Urothelium cell line (cell line): Measurements from ENCODE around the gene GABRB1.

Experiments used
- DNase-seq: peaks from one replicate; pipeline ENCODE4 v3.0.0; 2011; ENCODE audit warnings: low spot score, mixed read lengths
- FAIRE-seq: peaks from 2 replicates; lab custom pipeline; 2011; peaks lifted over from hg19 to GRCh38; lab: Jason Lieb, UNC

Gene GABRB1

GRCh38 chr4:47109379-47109778 lies 78.0 kb downstream of the GABRB1 start:
- DNase-seq (no peak), FAIRE-seq (no peak)

GRCh38 chr4:47110546-47111132 lies 79.3 kb downstream of the GABRB1 start:
- DNase-seq, result no peak
- FAIRE-seq, result no peak

GRCh38 chr4:47118192-47118929 lies 87.0 kb downstream of the GABRB1 start:
- FAIRE-seq (no peak), DNase-seq (no peak)

GRCh38 chr4:47120783-47121182 lies 89.4 kb downstream of the GABRB1 start:
- DNase-seq (no peak), FAIRE-seq (no peak)

GRCh38 chr4:47122592-47123291 lies 91.4 kb downstream of the GABRB1 start:
- FAIRE-seq, result no peak

GRCh38 chr4:47128991-47129390 lies 97.6 kb downstream of the GABRB1 start:
- DNase-seq (no peak), FAIRE-seq (no peak)

More at GRCh38 chr4:47122592-47123291, 91.4 kb downstream of the GABRB1 start:
- DNase-seq, result peak; percentile 73

- DNase-seq, result no peak
- FAIRE-seq, result no peak
Observed at GRCh38 chr4:47135210-47135609, 103.8 kb downstream of the GABRB1 start.

GRCh38 chr4:47143261-47143660 lies 111.9 kb downstream of the GABRB1 start:
- FAIRE-seq, result no peak
- no peak for DNase-seq

- DNase-seq (peak; percentile 61), FAIRE-seq (no peak)
Observed at GRCh38 chr4:47145630-47146029, 114.3 kb downstream of the GABRB1 start.

- DNase-seq (no peak), FAIRE-seq (no peak)
Observed at GRCh38 chr4:47154816-47155370, 123.5 kb downstream of the GABRB1 start.

GRCh38 chr4:47155919-47156318 lies 124.6 kb downstream of the GABRB1 start:
- no peak for DNase-seq
- FAIRE-seq, result no peak

- DNase-seq (no peak), FAIRE-seq (no peak)
Observed at GRCh38 chr4:47160095-47160494, 128.7 kb downstream of the GABRB1 start.

GRCh38 chr4:47167081-47168035 lies 136.0 kb downstream of the GABRB1 start:
- FAIRE-seq, result no peak
- peak; percentile 5 for DNase-seq

GRCh38 chr4:47184083-47184482 lies 152.7 kb downstream of the GABRB1 start:
- FAIRE-seq (no peak), DNase-seq (no peak)

- FAIRE-seq (no peak), DNase-seq (no peak)
Observed at GRCh38 chr4:47185761-47186160, 154.4 kb downstream of the GABRB1 start.

GRCh38 chr4:47187608-47188007 lies 156.2 kb downstream of the GABRB1 start:
- DNase-seq (no peak), FAIRE-seq (no peak)

- no peak for FAIRE-seq
- no peak for DNase-seq
Observed at GRCh38 chr4:47193179-47193578, 161.8 kb downstream of the GABRB1 start.

GRCh38 chr4:47194036-47194737 lies 162.8 kb downstream of the GABRB1 start:
- DNase-seq (no peak), FAIRE-seq (no peak)

- FAIRE-seq (no peak), DNase-seq (no peak)
Observed at GRCh38 chr4:47195706-47196105, 164.3 kb downstream of the GABRB1 start.

GRCh38 chr4:47198791-47199190 lies 167.4 kb downstream of the GABRB1 start:
- DNase-seq (no peak), FAIRE-seq (no peak)
